Activated CD4-positive, alpha-beta T cell treated with anti-CD3 and anti-CD28 coated beads, Interleukin-2, amount 10 ng/mL, durations not matched to agents 24 days and 14 days (primary cell): ENCODE data around the gene FRMD8. TPM values are rescaled to one million over a fixed set of nuclear protein-coding genes. Genes with fewer than 3 reads are reported as not detected.
"Not testable (repeated sequence)": the region's sequence is repeated elsewhere in the genome, so short reads cannot be mapped to it uniquely, and the experiment has no call there.

Experiments
- DNase-seq: peaks from one replicate; pipeline ENCODE4 v3.0.0; 2022
- H3K27ac Mint-ChIP-seq: one replicate; pipeline ENCODE4 v1.8.0; 2022; ENCODE audit warnings: mild to moderate bottlenecking, mixed read lengths
- H3K27me3 Mint-ChIP-seq: one replicate; pipeline ENCODE4 v1.8.0; 2022; ENCODE audit warnings: mixed read lengths
- H3K36me3 Mint-ChIP-seq: one replicate; pipeline ENCODE4 v1.8.0; 2022; ENCODE audit warnings: low read depth, mild to moderate bottlenecking, mixed read lengths
- H3K4me1 Mint-ChIP-seq: one replicate; pipeline ENCODE4 v1.8.0; 2021; ENCODE audit warnings: mixed read lengths
- H3K4me3 Mint-ChIP-seq: one replicate; pipeline ENCODE4 v1.8.0; 2022; ENCODE audit warnings: mild to moderate bottlenecking, moderate library complexity, mixed read lengths
- H3K9me3 Mint-ChIP-seq: one replicate; pipeline ENCODE4 v1.8.0; 2021; ENCODE audit warnings: mixed read lengths
- intact Hi-C: fragments of 100-400 bp; cut with micrococcal nuclease; formaldehyde crosslinking; loops from one replicate; pipeline ENCODE4 v1.15.1; 2023
- total RNA-seq: library from RNA; stranded (reverse); gene quantifications from 2 replicates; pipeline ENCODE4 v1.2.3, GENCODE V29; 2022

The FRMD8 gene
- total RNA-seq, 1 donor from 2014 or later: 46.7 TPM

DNA sequence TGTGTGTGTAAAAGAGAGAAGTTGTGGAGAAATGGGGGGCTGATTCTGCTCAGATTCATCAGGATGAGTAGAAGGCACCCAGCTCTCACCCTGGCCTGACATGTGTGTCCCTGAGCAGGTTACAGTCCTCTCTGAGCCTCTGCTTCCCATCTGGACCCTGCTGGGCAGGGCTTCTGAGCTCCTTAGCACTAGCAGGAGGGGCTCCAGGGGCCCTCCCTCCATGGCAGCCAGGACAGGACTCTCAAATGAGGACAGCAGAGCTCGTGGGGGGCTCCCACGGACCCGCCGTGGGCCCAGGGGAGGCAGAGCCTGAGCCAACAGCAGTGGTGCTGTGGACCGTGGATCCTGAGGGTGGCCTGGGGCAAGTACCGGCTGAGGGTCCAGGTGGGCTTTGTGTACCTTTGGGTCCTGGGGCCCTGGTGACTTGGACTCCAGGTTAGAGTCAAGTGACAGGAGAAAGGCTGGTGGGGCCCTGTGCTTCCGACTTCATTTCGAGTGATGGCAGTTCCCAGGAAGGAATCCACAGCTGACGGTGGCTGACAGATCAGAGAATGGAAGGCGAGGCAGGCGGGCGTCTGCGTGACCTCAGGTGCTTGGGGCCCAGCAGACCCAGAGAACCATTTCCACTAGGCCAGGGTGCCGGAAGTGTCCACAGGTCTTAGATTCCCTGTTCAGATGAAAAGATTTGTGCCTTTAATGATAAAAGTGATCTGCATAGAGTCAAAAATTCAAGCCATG is 58.0 kb downstream of the FRMD8 start:
- H3K9me3 Mint-ChIP-seq: no peaks in the 10 kb centered on the region
- H3K27ac Mint-ChIP-seq: peak overlapping the region; percentile 81
- no peak for DNase-seq
- intact Hi-C loops: no loop called here
- H3K36me3 Mint-ChIP-seq: peaks cover 23% of the 10 kb centered on the region
- H3K4me1 Mint-ChIP-seq: peaks cover 35% of the 10 kb centered on the region
- no peaks in the 10 kb centered on the region for H3K27me3 Mint-ChIP-seq
- H3K4me3 Mint-ChIP-seq: no peak overlapping the region

DNA sequence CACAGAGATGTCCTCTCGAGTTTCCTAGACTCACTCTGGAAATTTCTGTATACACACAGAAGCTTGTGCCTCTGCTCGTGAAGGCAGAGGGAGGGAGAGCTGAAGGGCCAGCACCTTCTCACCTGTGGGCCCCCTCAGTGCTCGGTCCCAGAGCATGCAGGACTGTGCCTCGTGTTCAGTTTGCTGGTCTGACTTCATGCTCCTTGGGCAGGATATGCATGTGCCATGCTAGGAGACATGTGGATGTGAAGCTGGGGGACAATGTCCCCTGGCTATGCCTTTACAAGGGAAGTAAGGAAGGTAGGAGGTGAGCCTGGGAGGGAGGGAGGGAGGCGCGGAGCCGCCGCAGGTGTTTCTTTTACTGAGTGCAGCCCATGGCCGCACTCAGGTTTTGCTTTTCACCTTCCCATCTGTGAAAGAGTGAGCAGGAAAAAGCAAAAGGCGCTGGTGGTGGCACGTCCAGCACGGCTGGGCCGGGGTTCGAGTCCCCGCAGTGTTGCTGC is 58.7 kb downstream of the FRMD8 start:
- no peak for DNase-seq
- H3K27ac Mint-ChIP-seq: peak overlapping the region; percentile 11
- H3K9me3 Mint-ChIP-seq: no peaks in the 10 kb centered on the region
- intact Hi-C loops: no loop called here
- H3K27me3 Mint-ChIP-seq: no peaks in the 10 kb centered on the region
- H3K36me3 Mint-ChIP-seq: peaks cover 20% of the 10 kb centered on the region
- H3K4me3 Mint-ChIP-seq: no peak overlapping the region
- peaks cover 30% of the 10 kb centered on the region for H3K4me1 Mint-ChIP-seq

DNA sequence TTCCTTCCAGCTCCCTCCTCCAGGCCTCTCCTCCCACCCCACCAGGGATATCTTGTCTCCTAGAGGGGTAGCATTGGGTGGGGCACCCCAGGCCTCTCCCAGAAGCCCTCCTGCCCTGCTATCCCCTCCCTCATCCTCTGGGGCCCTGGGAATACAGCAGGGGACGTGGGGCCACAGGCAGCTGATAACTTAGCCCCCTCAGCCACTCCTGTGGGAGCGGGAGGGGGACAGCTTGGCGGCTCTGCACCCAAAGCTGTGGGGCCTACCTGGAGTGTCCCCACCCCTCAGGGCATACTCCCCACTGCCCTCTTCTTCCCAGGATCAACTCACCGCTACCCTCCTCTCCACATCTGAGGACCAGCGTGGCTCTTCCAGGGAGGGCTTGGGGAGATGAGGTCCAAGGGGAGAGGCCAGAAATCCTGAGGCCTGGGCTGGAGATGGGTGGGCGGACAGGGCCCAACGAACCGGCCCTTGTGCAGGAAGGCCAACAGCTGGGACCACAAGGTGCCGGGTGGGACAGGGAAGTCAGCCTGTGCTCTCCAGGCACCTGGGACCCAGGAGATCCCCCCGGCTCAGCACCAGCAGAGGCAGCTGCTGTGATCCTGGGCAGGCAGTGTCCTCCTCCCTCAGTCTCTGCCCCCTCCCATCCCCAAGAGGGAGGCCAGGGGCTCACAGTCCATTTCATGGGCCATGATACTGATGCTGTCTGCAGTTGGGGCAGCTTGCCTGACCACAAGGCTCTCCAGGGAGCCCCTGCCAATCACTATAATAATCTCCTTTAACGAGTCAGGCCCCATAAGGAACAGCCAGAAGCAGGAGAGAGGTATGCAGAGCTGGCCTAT is 59.4 kb downstream of the FRMD8 start:
- Mint-ChIP-seq H3K36me3 (peaks cover 18% of the 10 kb centered on the region), H3K27ac (peak overlapping the region; percentile 66), H3K4me3 (no peak overlapping the region), H3K9me3 (no peaks in the 10 kb centered on the region), H3K4me1 (peaks cover 26% of the 10 kb centered on the region), H3K27me3 (no peaks in the 10 kb centered on the region)
- intact Hi-C loops: no loop called here
- no peak for DNase-seq

DNA sequence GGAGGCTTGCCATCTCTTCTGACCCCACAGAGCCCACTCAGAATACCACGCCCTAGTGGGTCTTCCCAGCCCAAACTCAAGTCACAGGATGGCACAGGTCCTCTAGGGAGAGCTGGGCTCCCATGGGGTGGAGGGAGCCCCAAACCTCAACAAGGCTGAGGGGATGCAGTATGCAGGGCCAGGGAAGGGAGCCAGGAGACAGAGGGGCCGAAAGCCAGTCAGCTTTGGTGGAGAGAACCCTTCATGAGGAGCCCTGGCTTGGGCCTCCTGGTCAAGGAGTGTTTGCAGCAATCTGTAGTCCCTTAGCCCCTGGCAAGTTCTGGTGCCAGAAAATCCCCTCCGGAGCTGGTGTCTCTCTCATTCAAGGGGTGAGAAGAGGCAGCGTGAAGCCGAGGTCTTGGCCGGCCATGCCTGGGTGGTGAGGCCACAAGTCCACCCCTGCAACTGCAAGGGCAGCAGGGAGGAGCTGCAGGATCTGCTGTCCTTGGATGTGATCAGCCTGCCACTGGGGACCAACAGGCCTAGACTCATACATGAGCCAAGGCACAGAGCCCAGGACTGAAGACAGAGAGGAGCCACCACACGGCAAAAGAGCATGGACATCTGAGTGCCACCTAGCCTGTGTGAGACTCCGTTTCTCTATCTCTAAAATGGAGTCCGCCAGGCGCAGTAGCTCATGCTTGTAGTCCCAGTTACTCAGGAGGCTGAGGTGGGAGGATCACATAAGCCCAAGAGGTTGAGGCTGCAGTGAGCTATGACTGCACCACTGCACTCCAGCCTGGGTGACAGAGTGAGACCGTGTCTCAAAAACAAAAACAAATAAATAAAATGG is 60.2 kb downstream of the FRMD8 start:
- Mint-ChIP-seq H3K27ac (peak overlapping the region; percentile 66), H3K27me3 (no peaks in the 10 kb centered on the region), H3K4me1 (peaks cover 22% of the 10 kb centered on the region), H3K36me3 (peaks cover 14% of the 10 kb centered on the region), H3K9me3 (no peaks in the 10 kb centered on the region), H3K4me3 (no peak overlapping the region)
- DNase-seq: peak; percentile 73
- intact Hi-C loops: no loop called here

DNA sequence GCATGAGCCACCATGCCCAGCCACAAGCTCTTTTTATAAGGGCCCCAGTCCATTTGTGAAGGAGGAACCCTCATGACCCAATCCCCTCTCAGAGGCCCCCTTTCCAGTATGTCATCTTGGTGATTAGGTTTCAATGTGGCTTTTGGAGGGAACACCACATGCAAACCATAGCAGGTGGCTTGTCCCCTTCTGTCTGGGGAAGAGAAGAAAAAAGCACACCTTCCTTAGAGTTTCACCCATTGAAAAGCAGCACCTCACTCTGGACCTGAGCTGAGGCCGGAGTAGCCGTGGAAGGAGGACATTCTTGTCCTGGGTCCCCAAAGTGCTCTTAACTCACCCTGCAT is 61.6 kb downstream of the FRMD8 start:
- no peak for DNase-seq
- H3K27ac Mint-ChIP-seq: peak overlapping the region; percentile 69
- H3K36me3 Mint-ChIP-seq: peaks cover 8% of the 10 kb centered on the region
- H3K9me3 Mint-ChIP-seq: no peaks in the 10 kb centered on the region
- H3K4me3 Mint-ChIP-seq: no peak overlapping the region
- intact Hi-C loops: no loop called here
- no peaks in the 10 kb centered on the region for H3K27me3 Mint-ChIP-seq
- peaks cover 16% of the 10 kb centered on the region for H3K4me1 Mint-ChIP-seq

DNA sequence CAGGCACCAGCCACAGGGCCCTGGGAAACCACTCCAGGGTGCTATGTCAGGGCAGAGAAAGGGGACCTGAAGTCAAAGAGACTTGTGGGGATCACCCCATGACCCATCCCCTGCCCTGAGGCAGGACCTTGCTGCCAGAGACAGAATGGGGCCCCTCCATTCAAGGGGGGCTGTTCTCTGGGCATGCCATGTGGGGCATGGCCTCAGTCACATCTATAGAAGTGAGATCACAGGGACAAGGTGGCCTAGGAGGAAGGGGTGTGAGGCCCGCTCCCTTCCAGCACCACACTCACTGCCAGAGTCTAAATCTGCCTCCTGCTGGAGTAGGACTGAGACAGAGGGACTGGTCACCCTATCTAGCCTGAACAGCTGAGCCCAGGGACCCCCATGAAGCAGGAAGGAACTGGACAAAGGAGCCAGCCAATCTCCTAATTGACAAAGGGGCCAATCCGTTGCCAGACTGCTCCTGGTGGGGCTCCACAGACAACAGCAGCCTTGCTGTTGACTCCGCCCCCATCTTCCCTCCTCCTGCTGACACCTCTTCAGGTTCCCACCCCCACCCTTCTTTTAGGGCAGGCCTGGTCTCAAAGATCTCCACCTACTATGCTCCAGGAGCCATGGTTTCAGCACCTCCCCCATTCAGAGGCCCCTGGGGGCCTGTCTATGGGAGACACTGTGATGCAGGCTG is 62.1 kb downstream of the FRMD8 start:
- DNase-seq: no peak
- Mint-ChIP-seq H3K9me3 (no peaks in the 10 kb centered on the region), H3K36me3 (peaks cover 7% of the 10 kb centered on the region), H3K27ac (peak overlapping the region; percentile 69), H3K27me3 (no peaks in the 10 kb centered on the region), H3K4me1 (peaks cover 12% of the 10 kb centered on the region), H3K4me3 (no peak overlapping the region)
- intact Hi-C loops: no loop called here

DNA sequence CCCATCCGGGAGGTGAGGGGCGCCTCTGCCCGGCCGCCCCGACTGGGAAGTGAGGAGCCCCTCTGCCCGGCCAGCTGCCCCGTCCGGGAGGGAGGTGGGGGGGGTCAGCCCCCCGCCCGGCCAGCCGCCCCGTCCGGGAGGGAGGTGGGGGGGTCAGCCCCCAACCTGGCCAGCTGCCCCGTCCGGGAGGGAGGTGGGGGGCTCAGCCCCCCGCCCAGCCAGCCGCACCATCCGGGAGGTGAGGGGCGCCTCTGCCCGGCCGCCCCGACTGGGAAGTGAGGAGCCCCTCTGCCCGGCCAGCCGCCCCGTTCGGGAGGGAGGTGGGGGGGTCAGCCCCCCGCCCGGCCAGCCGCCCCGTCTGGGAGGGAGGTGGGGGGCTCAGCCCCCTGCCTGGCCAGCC is 64.9 kb downstream of the FRMD8 start:
- H3K36me3 Mint-ChIP-seq, H3K27me3 Mint-ChIP-seq, DNase-seq, intact Hi-C loops, H3K4me3 Mint-ChIP-seq, H3K9me3 Mint-ChIP-seq, H3K27ac Mint-ChIP-seq: not testable (repeated sequence)
- peaks cover 21% of the 10 kb centered on the region for H3K4me1 Mint-ChIP-seq

DNA sequence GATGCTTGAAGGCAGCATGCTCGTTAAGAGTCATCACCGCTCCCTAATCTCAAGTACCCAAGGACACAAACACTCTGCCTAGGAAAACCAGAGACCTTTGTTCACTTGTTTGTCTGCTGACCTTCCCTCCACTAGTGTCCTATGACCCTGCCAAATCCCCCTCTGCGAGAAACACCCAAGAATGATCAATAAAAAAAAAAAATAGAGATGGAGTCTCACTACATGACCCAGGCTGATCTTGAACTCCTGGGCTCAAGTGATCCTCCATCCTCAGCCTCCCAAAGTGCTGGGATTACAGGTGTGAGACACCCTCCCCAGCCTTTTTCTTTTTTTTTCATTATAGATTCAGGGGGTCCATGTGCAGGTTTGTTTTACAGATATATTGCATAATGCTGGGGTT is 65.8 kb downstream of the FRMD8 start:
- H3K27me3 Mint-ChIP-seq, H3K9me3 Mint-ChIP-seq, intact Hi-C loops, H3K27ac Mint-ChIP-seq, H3K36me3 Mint-ChIP-seq, DNase-seq, H3K4me3 Mint-ChIP-seq: not testable (repeated sequence)
- peaks cover 24% of the 10 kb centered on the region for H3K4me1 Mint-ChIP-seq

DNA sequence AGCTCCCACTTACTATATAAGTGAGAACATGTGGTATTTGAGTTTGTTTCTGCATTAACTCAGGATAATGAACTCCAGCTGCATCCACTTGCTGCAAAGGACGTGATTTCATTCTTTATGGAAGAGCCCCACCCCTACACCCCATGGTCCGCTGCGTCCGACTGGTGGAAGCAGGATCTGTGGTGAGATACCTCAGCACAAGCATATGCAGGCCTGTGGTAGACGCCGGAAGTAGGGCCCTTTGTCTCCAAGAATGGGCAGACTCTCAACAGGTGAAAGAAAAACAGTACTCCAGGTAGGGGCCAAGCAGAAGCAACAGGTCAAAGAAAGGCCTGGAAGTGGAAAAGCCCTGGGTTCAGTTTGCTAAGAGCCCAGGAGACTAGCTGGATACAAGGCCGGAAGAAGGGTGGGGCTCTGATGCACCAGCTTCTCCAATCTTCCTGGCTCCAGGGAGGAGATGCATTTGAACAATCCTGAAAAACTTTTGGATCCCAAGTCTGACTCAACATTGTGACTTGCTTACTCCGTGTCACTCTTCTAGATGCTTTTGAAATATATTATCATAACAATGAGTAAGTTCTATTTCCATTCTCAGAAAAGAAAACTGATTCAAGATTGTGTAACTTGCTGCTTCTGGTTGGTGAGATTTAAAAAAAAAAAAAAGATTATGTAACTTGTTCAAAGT is 66.5 kb downstream of the FRMD8 start:
- H3K4me3 Mint-ChIP-seq: peak overlapping the region; percentile 4
- H3K9me3 Mint-ChIP-seq: no peaks in the 10 kb centered on the region
- peaks cover 24% of the 10 kb centered on the region for H3K4me1 Mint-ChIP-seq

DNA sequence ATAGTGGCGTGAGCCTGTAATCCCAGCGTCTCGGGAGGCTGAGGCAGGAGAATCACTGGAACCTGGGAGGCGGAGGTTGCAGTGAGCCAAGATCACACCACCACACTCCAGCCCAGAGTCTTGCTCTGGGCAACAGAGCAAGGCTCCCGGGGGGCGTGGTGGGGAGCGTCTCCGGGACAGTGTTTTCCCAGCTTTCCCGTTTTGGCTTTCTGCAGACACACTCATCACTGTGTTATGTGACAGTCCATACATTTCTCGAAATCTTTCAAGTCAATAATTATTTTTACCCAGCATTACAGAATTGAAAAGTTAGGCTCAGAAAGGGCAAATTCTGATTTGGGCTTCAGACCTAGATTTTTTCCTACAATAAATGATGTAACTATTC is 67.9 kb downstream of the FRMD8 start:
- no peak overlapping the region for H3K27ac Mint-ChIP-seq
- intact Hi-C loops: loop anchor here (2.0 kb wide), 2 partner anchors 14 to 22 kb away; no protein-coding TSS in a partner anchor
- H3K36me3 Mint-ChIP-seq: peaks cover 2% of the 10 kb centered on the region
- peaks cover 24% of the 10 kb centered on the region for H3K4me1 Mint-ChIP-seq
- no peak for DNase-seq
- H3K9me3 Mint-ChIP-seq: no peaks in the 10 kb centered on the region
- peak overlapping the region; percentile 94 for H3K4me3 Mint-ChIP-seq
- H3K27me3 Mint-ChIP-seq: no peaks in the 10 kb centered on the region

More for the DNA sequence above, 66.5 kb downstream of the FRMD8 start:
- no peak for DNase-seq
- Mint-ChIP-seq H3K36me3 (peaks cover 2% of the 10 kb centered on the region), H3K27ac (no peak overlapping the region), H3K27me3 (no peaks in the 10 kb centered on the region)
- intact Hi-C loops: no loop called here

DNA sequence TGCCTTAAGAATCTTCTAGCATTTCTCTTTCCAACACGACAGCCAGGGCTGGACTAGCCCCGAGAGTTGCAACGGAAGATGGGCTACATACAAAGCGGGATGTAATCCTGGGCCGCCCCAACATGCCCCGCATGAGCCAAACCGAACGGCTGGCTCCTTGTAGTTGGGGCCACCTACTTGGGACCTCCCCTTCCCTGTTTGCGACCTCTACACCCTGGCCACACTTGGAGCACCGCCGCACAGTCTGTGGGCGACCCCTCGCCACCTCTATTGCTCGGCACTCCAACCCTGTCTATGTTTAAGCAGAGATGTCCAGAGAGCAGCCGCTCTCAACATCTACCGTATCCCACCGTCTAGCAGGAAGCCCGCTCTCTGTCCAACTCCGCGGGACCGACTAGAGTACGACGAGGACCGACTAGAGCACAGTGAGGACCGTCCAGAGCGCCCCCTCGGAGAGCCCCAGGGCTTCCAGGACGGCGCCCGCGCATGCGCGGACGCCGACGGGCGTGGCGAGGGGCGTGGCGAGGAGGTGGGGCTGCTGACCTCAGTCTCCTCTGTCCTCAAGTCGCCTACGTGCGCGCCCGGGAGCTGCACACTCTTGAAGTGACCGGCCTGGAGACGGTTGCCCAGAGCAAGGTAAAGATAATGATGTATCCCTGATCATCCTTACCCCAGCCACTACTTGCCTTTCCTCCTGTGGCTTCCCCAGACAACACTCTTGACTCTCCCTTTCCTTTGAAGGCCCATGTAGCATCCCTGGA is 68.4 kb downstream of the FRMD8 start:
- H3K9me3 Mint-ChIP-seq: no peaks in the 10 kb centered on the region
- peaks cover 2% of the 10 kb centered on the region for H3K36me3 Mint-ChIP-seq
- intact Hi-C loops: loop anchor here (2.0 kb wide), 2 partner anchors 14 to 22 kb away; no protein-coding TSS in a partner anchor
- no peaks in the 10 kb centered on the region for H3K27me3 Mint-ChIP-seq
- peak overlapping the region; percentile 83 for H3K27ac Mint-ChIP-seq
- H3K4me1 Mint-ChIP-seq: peaks cover 25% of the 10 kb centered on the region
- DNase-seq: peak; percentile 95
- H3K4me3 Mint-ChIP-seq: peak overlapping the region; percentile 94

DNA sequence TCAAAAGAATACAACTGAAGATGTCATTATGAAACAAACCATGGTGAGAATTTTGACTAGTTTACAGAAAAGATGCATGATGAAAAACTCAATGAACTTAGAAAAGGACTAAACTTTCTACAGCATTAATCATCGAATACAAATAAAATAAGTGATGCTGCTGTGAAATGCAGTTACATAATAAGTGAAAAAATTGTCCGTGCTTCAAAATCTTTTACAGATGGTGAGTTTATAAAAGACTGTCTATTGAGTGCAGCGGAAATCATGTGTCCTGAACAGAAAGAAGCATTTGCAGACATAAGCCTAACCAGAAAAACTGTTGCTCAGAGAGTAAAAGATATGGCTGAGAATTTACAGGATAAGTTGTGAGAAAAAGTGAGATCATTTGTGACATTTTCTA is 70.0 kb downstream of the FRMD8 start:
- H3K27ac Mint-ChIP-seq: peak overlapping the region; percentile 20
- H3K36me3 Mint-ChIP-seq: peaks cover 2% of the 10 kb centered on the region
- no peaks in the 10 kb centered on the region for H3K9me3 Mint-ChIP-seq
- H3K4me3 Mint-ChIP-seq: peak overlapping the region; percentile 68
- intact Hi-C loops: no loop called here
- no peak for DNase-seq
- no peaks in the 10 kb centered on the region for H3K27me3 Mint-ChIP-seq
- peaks cover 25% of the 10 kb centered on the region for H3K4me1 Mint-ChIP-seq
